HG03457 (cell line): Measurements from ENCODE around the gene LCN10.

Source experiments
- ATAC-seq: cut with Tn5 transposase; IDR thresholded peaks from one replicate; pipeline ENCODE4 v1.9.1; 2021; ENCODE audit warnings: moderate number of reproducible peaks; ENCODE audit not compliant: unreplicated experiment

The LCN10 gene

DNA sequence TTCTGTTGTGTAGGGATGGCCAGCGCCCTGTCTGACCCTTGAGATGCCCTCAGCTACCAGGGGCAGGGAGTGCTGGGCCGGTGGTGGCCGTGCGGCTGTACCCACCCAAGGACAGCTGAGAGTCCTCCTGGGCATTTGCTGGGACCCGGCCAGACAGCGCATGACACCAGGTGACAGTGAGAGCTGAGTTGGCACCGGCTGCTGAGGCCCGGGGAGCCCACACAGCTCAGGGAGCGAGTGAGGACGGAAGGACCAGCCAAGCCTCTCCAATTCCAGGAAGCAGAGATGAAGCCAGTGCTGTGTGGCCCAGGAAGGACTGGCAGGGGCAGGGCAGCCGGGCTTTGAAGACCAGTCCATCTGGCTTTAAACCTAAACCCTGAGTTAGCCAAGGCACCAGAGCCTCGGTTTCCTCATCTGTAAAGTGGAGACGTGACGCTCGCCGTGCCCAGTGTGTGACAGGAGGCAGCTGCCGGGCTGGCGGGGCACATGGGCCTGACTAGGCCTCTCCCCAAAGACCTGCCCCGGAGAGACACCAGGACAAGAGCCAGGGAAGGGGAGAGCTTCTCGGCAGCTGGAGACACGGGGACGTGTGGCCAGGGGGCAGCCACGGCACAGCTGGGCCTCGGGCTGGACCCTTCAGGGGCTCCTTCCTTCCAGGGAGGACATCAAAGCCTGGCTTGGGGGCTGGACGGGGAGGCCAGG lies 52.5 kb downstream of the LCN10 start:
- no peak for ATAC-seq

DNA sequence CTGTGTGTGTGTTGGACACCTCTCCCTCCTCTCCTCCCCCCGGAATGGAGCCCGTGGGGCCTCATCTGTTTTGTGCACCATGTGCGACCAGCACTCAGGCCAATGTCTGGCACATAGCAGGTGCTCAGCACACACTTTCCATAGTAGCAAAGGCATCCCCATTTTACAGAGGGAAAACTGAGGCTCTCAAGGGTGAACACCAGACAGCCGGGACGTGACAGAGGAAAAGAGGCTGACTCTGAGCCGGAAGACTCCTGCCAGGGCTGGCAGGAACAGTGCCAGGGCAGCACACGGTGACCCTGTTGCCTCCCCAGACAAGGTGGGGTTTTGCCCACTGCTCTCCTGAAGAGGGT lies 53.7 kb downstream of the LCN10 start:
- no peak for ATAC-seq

DNA sequence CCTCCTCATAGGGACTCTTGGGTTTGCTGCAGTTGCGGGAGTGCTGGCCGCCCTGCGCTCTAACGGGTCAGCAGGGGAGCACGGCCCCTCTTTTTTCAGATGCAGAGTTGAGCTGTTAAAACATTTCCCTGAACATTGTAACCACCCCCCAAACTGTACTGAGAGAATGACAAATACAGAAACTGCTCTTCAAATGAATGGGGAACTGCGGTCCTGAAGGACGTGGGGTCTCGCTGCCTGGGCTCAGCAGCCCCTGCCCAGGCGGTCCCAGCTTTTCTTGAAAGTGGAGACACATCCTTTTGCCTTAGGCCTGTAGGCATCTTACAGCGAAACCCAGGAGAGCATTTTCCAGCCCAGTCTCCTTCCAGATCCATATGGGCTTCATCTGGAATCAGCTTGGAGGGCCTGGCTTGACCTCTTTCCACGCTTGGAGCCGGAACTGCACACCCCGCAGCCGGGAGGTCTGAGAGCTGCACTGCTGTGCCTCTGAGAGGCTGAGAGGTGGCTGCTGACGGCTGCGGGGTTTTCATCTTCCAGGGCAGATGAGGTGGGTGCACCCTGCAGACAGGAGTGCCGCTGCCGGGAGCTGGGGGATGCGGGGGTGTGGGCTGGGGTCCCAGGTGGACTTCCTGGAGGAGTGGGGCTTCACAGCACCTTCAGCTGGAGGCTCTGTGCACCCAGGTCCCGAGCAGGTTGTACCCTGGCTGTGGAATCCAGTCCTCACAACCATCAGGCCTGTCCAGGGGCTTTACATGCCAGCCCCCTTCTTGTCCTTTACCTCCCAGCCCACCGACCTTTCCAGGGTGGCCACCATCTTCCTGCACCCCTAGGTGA lies 54.2 kb downstream of the LCN10 start:
- ATAC-seq: no peak
